Jurkat, Clone E6-1 (cell line): ENCODE data around the gene RSPH3.
A peak's percentile ranks its signal among the peaks of the same experiment; 100 is the strongest.
"Not testable (repeated sequence)": the region's sequence is repeated elsewhere in the genome, so short reads cannot be mapped to it uniquely, and the experiment has no call there.

Source experiments
- DNase-seq: peaks from one replicate; pipeline ENCODE4 v3.0.0-alpha.2; 2011; ENCODE audit warnings: low read depth, low spot score
- H3K4me3 ChIP-seq: 2 replicates; pipeline ENCODE4 v1.5.1; 2011; ENCODE audit warnings: mild to moderate bottlenecking, low read length, control low read depth, moderate library complexity

Gene RSPH3

GRCh38 chr6:159033160-159034049 lies 33.4 kb upstream of the RSPH3 start:
- no peak for DNase-seq
- H3K4me3 ChIP-seq, result no peak overlapping the region

- no peak overlapping the region for H3K4me3 ChIP-seq
- DNase-seq, result no peak
These were observed 31.8 kb upstream of the RSPH3 start for GRCh38 chr6:159031846-159032245.

DNA sequence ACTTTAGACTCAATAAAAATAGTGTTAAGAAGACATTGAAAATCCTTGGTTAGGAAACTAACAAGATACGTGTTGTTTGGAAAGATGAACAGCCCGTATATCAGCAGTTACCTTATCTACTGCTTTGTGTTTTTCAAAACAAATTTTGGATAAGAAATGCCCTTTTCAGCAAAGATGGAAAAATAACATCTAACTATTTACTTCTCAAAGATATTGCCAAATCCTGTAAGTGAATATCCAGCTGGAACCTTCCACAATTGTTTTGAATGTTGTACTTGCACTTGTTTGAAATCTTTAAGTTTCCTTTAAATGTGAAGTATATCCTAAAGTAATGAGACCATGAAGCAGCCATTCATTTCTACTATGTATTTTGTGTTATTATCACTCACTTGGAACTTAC lies 30.2 kb upstream of the RSPH3 start:
- DNase-seq, result no peak
- no peak overlapping the region for H3K4me3 ChIP-seq

DNA sequence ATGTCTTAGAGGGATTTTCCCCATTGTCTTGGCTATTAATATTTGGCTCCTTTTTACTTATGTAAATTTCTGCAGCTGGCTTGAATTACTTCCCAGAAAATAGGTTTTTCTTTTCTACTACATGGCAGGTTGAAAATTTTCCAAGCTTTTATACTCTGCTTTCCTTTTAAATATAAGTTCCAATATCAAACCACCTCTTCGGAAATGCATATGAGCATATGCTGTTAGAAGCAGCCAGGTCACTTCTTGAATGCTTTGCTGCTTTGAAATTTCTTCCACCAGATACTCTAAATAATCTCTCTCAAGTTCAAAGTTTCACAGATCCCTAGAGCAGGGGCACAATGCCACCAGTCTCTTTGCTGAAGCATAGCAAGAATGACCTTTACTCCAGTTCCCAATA lies 25.2 kb upstream of the RSPH3 start:
- DNase-seq, H3K4me3 ChIP-seq: not testable (repeated sequence)

DNA sequence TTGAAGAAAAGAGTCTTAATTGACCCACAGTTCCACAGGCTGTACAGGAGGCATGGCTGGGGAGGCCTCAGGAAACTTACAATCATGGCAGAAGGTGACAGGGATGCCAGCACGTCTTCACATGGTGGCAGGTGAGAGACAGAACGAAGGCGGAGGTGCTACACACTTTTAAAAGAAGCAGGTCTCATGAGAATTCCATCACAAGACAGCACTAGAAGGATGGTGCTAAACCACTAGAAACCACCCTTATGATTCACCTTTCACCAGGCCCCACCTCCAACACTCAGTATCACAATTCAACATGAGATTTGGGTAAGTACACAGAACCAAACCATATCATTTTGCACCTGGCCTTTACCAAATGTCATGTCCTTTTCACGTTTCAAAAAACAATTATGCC lies 23.9 kb upstream of the RSPH3 start:
- no peak for DNase-seq
- no peak overlapping the region for H3K4me3 ChIP-seq

GRCh38 chr6:159020011-159020410 lies 20.0 kb upstream of the RSPH3 start:
- no peak overlapping the region for H3K4me3 ChIP-seq
- no peak for DNase-seq

GRCh38 chr6:159017757-159018559 lies 18.0 kb upstream of the RSPH3 start:
- DNase-seq, result no peak
- no peak overlapping the region for H3K4me3 ChIP-seq

DNA sequence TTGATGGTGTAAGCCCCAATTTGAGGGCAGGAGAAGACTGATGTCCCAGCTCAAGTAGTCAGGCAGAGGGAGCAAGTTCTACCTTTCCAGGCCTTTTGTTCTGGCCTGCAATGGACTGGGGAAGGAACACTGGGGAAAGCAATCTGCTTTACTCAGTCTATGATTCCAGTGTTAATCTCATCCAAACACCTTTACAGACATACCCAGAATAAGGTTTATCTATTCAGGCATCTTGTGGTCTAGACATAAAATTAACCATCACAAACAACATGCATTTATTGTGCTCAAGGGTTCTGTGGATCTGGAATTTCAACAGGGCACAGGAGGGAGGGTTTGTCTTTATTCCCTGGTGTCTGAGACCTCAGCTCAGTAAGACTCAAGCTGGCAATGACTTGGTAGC lies 14.4 kb upstream of the RSPH3 start:
- DNase-seq, result no peak
- no peak overlapping the region for H3K4me3 ChIP-seq

DNA sequence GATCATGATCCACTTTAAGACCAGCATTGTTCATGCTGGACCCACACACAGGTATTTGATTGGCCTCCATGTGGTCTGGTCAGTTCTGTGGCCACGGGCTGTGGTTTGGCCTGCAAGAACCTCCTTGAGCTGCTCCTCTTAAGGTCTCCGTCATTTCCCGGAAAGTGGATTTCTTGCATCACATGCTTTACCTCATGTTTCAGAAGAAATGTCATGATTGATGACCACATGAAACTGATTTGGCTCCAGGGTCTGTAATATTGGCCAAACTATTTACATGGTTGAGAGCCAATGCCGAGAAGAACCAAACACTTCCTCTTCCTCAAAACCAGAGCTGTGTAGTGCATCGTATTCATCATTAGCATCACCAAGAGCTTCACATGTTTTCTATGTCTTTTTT lies 13.2 kb upstream of the RSPH3 start:
- DNase-seq, result no peak
- no peak overlapping the region for H3K4me3 ChIP-seq

- no peak for DNase-seq
- no peak overlapping the region for H3K4me3 ChIP-seq
These were observed 12.2 kb upstream of the RSPH3 start for GRCh38 chr6:159012201-159012600.

DNA sequence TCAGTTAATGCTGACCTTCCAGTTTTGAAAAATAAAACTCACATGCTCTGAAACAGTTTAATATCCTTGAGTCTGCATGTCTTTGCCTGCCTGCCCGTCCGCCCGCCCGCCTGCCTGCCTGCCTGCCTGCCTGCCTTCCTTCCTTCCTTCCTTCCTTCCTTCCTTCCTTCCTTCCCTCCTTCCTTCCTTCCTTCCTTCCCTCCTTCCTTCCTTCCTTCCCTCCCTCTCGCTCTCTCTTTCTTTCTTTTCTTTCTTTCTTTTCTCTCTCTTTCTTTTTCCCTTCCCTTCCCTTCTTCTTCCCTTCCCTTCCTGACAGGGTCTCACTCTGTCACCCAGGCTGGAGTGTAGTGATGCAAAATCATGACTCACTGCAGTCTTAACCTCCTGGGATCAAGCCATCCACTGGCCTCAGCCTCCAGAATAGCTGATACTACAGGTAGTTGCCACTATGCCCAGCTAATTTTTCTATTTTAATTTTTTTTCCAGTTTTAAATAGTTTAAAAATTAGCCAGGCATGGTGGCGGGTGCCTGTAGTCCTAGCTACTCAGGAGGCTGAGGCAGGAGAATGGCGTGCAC lies 10.1 kb upstream of the RSPH3 start:
- not testable (repeated sequence) for H3K4me3 ChIP-seq, DNase-seq

- H3K4me3 ChIP-seq, result no peak overlapping the region
- DNase-seq, result peak; percentile 38
These were observed 8.8 kb upstream of the RSPH3 start for GRCh38 chr6:159008656-159009288.

GRCh38 chr6:159007510-159007909 lies 7.5 kb upstream of the RSPH3 start:
- no peak overlapping the region for H3K4me3 ChIP-seq
- no peak for DNase-seq

DNA sequence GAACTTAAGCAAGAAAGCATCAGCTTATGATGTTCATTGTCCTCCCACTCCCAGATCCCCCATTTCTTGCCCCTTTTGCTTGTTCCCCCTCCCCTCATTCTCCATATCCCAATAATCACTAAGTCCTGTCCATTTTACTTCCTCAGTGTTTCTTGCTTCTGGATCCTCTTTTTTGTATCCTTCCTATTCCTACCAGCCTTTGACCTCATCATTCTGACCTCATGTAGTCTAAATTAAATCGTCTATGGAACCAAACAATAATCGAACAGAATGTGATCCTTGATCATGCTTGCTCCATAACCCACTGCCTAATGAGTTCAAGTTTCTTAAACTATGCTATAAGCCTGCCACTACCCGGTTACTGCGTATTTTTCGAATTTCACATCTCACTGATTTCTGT lies 5.4 kb upstream of the RSPH3 start:
- DNase-seq, result no peak
- no peak overlapping the region for H3K4me3 ChIP-seq

- no peak overlapping the region for H3K4me3 ChIP-seq
- no peak for DNase-seq
These were observed 4.6 kb upstream of the RSPH3 start for GRCh38 chr6:159004592-159004991.

- DNase-seq, result no peak
- H3K4me3 ChIP-seq, result no peak overlapping the region
These were observed 2.6 kb upstream of the RSPH3 start for GRCh38 chr6:159002432-159003155.

GRCh38 chr6:158999154-158999665 lies 792 bp downstream of the RSPH3 start:
- H3K4me3 ChIP-seq, result peak overlapping the region; percentile 73
- DNase-seq, result no peak

- no peak for DNase-seq
- no peak overlapping the region for H3K4me3 ChIP-seq
These were observed 3.1 kb downstream of the RSPH3 start for GRCh38 chr6:158996856-158997255.

DNA sequence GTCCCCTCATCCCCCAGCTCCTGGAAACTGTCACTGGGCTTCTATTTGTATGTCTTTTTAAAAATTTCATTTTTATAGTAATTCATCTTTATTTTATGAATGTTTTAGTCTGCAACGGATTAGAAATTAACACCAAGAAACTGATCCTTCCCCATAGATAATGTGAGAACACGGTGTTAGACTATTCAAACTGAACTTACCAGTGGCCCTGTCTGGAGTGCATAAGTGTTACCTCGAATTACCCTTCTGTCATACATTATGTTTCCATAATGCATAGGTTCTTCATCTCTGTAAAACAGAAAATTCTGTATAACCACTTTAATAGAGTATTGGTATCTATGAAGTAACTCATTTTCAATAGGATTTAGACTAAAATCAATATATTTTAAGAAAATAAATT lies 6.4 kb downstream of the RSPH3 start:
- DNase-seq, result no peak
- H3K4me3 ChIP-seq, result no peak overlapping the region
